ENCODE results near the gene MVD.

DNA sequence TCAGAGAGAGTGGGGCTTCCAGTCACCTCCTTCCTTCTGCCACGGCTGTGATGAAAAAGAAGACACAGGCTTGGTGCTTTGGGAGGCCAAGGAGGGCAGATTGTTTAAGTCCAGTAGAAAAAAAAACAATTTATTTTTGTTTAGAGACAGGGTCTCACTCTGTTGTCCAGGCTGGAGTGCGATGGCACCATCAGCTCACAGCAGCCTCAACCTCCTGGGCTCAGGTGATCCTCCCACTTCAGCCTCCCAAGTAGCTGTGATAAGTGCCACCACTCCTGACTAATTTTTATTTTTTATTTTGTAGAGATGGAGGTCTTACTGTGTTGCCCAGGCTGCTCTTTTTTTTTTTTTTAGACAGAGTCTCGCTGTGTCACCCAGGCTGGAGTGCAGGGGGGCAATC, 2.7 kb upstream of the MVD start:
- TF ChIP-seq, protein P1, sequence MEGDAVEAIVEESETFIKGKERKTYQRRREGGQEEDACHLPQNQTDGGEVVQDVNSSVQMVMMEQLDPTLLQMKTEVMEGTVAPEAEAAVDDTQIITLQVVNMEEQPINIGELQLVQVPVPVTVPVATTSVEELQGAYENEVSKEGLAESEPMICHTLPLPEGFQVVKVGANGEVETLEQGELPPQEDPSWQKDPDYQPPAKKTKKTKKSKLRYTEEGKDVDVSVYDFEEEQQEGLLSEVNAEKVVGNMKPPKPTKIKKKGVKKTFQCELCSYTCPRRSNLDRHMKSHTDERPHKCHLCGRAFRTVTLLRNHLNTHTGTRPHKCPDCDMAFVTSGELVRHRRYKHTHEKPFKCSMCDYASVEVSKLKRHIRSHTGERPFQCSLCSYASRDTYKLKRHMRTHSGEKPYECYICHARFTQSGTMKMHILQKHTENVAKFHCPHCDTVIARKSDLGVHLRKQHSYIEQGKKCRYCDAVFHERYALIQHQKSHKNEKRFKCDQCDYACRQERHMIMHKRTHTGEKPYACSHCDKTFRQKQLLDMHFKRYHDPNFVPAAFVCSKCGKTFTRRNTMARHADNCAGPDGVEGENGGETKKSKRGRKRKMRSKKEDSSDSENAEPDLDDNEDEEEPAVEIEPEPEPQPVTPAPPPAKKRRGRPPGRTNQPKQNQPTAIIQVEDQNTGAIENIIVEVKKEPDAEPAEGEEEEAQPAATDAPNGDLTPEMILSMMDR (IDR thresholded peaks at IDR 0.05) = no peak
- TF ChIP-seq POLR2AphosphoS5 (IDR thresholded peaks at IDR 0.05) = no peak
- no peak for TF ChIP-seq POLR2A (IDR thresholded peaks at IDR 0.05)

All from breast epithelium (tissue), 3 donors.